Subcutaneous adipose tissue (tissue), 4 donors: ENCODE results near the gene ARHGAP10. TPM values are rescaled to one million over a fixed set of nuclear protein-coding genes. Genes with fewer than 3 reads are reported as not detected.

ENCODE experiments used
- CTCF ChIP-seq: fragments of 450-650 bp; IDR thresholded peaks from one replicate; pipeline ENCODE4 v1.5.1; 2016; ENCODE audit warnings: low read depth, mild to moderate bottlenecking, control low read depth, antibody characterized with exemption, moderate library complexity
- total RNA-seq, 4 donors: library from RNA; depleted of rRNA; stranded (reverse); fragments of >200 nt; gene quantifications; one replicate each; pipeline ENCODE4 v1.1.0, GENCODE V29; 2016

The ARHGAP10 gene
- total RNA-seq, 4 donors from 2014 or later = 77.1 to 129 (median 98.1) TPM

- TF ChIP-seq CTCF = no peak
These were observed 97.7 kb downstream of the ARHGAP10 start for GRCh38 chr4:147829401-147830101.

DNA sequence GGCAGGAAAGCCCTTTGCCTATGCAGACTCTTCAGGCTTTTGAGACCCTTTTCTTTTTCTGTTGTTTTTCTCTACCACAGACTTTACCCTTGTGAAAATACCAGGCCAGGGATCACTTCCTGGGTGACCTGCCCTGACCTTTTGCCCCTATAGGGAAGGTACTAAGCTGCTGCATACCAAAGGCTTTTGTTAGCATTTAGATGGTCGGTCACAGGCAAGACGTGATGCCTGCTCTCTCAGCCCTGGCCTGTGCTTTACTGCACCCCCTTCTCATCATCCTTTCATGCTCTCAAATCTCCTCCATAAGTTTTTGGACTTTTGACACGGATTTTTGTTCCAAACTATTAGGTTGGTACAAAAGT, 98.2 kb downstream of the ARHGAP10 start:
- TF ChIP-seq CTCF = no peak

- TF ChIP-seq CTCF = no peak
These were observed 99.1 kb downstream of the ARHGAP10 start for GRCh38 chr4:147830987-147831386.

- TF ChIP-seq CTCF = no peak
These were observed 99.8 kb downstream of the ARHGAP10 start for GRCh38 chr4:147831551-147832171.

GRCh38 chr4:147833254-147833653, 101.4 kb downstream of the ARHGAP10 start:
- TF ChIP-seq CTCF = no peak

GRCh38 chr4:147833741-147834140, 101.9 kb downstream of the ARHGAP10 start:
- TF ChIP-seq CTCF = no peak

- no peak for TF ChIP-seq CTCF
These were observed 102.6 kb downstream of the ARHGAP10 start for GRCh38 chr4:147834480-147834879.
